Bronchial epithelial cell (primary cell): ENCODE data around the gene RARS2. TPM values are rescaled to one million over a fixed set of nuclear protein-coding genes. Genes with fewer than 3 reads are reported as not detected.

Experiments
- DNase-seq: peaks from one replicate; pipeline ENCODE4 v3.0.0-alpha.2; 2010; ENCODE audit warnings: low read depth
- FAIRE-seq: peaks from 2 replicates; lab custom pipeline; 2011; peaks lifted over from hg19 to GRCh38; lab: Jason Lieb, UNC
- H3K27me3 ChIP-seq: 2 replicates; pipeline ENCODE4 v1.5.1; 2011; ENCODE audit warnings: low read length; ENCODE audit not compliant: control insufficient read depth, insufficient read depth
- H3K36me3 ChIP-seq: 2 replicates; pipeline ENCODE4 v1.5.1; 2011; ENCODE audit warnings: low read length; ENCODE audit not compliant: control insufficient read depth, insufficient read depth
- H3K4me3 ChIP-seq: 2 replicates; pipeline ENCODE4 v1.5.1; 2011; ENCODE audit warnings: mild to moderate bottlenecking, low read depth, low read length, control low read depth
- total RNA-seq: library from RNA; depleted of rRNA; stranded (reverse); fragments of >200 nt; gene quantifications from 2 replicates; pipeline ENCODE4 v1.2.1, GENCODE V29; 2014
- TF ChIP-seq, protein P1 (sequence below): IDR thresholded peaks from 2 replicates; pipeline ENCODE4 v1.5.1; 2011; ENCODE audit warnings: mild to moderate bottlenecking, moderate library complexity, low read length, control low read depth, inconsistent platforms; ENCODE audit not compliant: insufficient read depth, severe bottlenecking

Gene RARS2
- total RNA-seq, 1 donor from 2014 or later, result 28.4 TPM

- TF ChIP-seq, protein P1, sequence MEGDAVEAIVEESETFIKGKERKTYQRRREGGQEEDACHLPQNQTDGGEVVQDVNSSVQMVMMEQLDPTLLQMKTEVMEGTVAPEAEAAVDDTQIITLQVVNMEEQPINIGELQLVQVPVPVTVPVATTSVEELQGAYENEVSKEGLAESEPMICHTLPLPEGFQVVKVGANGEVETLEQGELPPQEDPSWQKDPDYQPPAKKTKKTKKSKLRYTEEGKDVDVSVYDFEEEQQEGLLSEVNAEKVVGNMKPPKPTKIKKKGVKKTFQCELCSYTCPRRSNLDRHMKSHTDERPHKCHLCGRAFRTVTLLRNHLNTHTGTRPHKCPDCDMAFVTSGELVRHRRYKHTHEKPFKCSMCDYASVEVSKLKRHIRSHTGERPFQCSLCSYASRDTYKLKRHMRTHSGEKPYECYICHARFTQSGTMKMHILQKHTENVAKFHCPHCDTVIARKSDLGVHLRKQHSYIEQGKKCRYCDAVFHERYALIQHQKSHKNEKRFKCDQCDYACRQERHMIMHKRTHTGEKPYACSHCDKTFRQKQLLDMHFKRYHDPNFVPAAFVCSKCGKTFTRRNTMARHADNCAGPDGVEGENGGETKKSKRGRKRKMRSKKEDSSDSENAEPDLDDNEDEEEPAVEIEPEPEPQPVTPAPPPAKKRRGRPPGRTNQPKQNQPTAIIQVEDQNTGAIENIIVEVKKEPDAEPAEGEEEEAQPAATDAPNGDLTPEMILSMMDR, result no peak
- Histone ChIP-seq H3K4me3 (no peak overlapping the region), H3K27me3 (no peaks in the 10 kb centered on the region), H3K36me3 (peaks cover 9% of the 10 kb centered on the region)
- FAIRE-seq (no peak), DNase-seq (no peak)
Observed at GRCh38 chr6:87518453-87518852, 71.3 kb downstream of the RARS2 start.

DNA sequence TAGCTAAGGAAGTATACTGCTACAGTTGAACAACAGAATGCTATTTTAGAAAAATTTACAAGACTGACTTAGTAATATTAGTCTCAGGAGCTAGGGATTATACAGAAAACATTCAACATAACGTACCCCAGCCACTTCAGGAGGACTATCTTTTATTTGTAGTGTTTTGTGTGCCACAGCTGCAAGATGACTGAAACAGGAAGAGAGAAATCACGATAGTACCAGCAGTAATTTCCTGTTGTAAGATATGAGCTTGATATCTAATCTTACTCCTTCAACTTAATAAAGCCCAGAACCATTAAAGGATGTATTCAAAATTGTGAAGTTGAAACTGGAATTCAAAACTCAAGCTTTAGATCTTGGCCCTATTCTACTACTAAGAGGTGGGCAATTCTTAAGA is 75.0 kb downstream of the RARS2 start:
- TF ChIP-seq, protein P1, result no peak

DNA sequence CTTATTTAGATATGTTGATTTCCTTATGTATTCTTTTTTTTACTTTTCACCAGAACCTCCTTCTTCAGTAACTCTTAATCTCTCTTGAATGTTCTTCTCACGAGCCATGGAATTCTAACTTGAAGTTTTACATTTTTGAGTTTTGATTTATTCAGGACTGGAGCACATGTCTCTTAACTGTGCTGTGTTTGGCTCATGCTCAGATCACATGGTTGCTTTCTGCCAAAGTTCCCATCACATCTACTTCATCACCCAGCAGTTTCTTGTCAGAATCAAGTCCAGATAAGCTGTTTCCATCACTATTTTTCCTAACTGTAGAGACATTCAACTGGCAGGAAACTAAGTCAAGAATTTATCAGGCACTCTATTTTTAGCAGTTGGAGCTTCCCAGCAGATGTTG is 85.3 kb downstream of the RARS2 start:
- no peak for DNase-seq
- Histone ChIP-seq H3K4me3 (no peak overlapping the region), H3K36me3 (peaks cover 8% of the 10 kb centered on the region), H3K27me3 (no peaks in the 10 kb centered on the region)
- TF ChIP-seq, protein P1, result no peak
- FAIRE-seq, result no peak

More for the DNA sequence above, 75.0 kb downstream of the RARS2 start:
- FAIRE-seq (no peak), DNase-seq (no peak)
- Histone ChIP-seq H3K27me3 (no peaks in the 10 kb centered on the region), H3K36me3 (peaks cover 8% of the 10 kb centered on the region), H3K4me3 (no peak overlapping the region)

DNA sequence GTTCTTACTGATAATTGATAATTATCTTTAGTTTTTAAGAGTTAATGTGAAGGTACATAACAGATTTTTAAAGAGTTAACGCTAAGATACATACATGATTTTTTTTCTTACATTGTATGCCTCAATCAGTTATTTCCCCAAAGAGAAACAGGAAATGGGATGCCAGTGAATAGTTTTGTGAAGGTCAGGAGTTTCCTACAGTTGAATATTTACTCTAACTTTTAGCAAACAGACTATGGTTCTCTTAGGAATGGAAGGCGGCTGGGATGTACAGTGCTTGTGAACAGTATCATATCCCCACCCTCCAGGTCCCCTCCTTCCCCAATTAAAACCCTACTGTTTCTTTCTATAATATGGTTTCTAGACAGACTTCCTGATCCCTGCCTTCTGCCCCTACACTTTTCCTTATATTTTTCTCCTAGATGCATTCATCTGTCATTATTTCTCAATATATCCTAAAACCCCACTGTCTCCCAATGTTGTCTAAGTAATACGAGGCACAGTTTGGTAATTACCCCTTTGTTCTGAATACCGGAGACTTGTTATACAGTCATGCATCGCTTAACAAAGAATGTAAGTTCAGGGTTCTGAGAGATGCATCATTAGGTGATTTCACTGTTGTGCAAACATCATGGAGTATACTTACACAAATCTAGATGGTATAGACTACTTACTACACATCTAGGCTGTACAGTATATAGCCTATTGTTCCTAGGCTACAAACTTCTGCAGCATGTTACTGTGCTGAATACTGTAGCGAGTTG is 87.8 kb downstream of the RARS2 start:
- DNase-seq (peak; percentile 75), FAIRE-seq (no peak)
- Histone ChIP-seq H3K36me3 (peaks cover 8% of the 10 kb centered on the region), H3K4me3 (no peak overlapping the region), H3K27me3 (no peaks in the 10 kb centered on the region)
- TF ChIP-seq, protein P1, result no peak

DNA sequence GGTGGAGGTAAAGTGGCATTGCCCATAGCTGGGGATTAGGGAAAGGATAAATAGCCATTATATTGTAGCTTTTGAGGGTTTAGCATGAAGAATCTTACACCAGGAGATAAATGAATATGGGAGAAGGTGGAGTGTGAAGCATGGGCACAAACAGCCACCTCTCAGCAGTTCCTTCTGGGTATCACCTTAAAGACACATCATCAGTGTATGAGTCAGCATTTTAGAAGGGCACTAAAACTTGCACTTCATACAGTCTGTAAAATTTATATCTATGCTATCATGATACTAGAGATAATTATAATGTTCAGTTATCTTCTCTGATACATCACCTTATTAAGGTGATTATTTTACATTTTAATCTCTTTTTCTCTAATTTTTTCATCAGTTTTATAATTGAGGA is 91.7 kb downstream of the RARS2 start:
- FAIRE-seq (no peak), DNase-seq (peak; percentile 12)
- H3K4me3 ChIP-seq, result no peak overlapping the region
- peaks cover 2% of the 10 kb centered on the region for H3K36me3 ChIP-seq
- H3K27me3 ChIP-seq, result no peaks in the 10 kb centered on the region
- TF ChIP-seq, protein P1, result no peak
